DND-41 (cell line): ENCODE measurements around the gene CACNA2D1.
A peak's percentile ranks its signal among the peaks of the same experiment; 100 is the strongest.

ENCODE experiments used
- ATAC-seq: fragments of 200-7000 bp; cut with Tn5 transposase; 3 replicates; pipeline ENCODE4 v1.9.1; 2021; ENCODE audit warnings: low read depth; ENCODE audit not compliant: insufficient read depth
- DNase-seq: peaks from one replicate; pipeline ENCODE4 v3.0.0-alpha.2; 2020
- H2AFZ ChIP-seq: 2 replicates; pipeline ENCODE4 v1.6.0; 2012; ENCODE audit warnings: low read depth, low read length
- H3K27ac ChIP-seq: 2 replicates; pipeline ENCODE4 v1.5.1; 2012; ENCODE audit warnings: low read length, inconsistent platforms
- H3K27me3 ChIP-seq: fragments of 200-600 bp; sonication (generic); 2 replicates; pipeline ENCODE4 v1.6.0; 2012; ENCODE audit warnings: low read length, mild to moderate bottlenecking, inconsistent platforms; ENCODE audit not compliant: insufficient read depth, poor library complexity
- H3K36me3 ChIP-seq: 2 replicates; pipeline ENCODE4 v1.5.1; 2012; ENCODE audit warnings: low read length, inconsistent platforms; ENCODE audit not compliant: insufficient read depth
- H3K4me1 ChIP-seq: 2 replicates; pipeline ENCODE4 v1.5.1; 2012; ENCODE audit warnings: mild to moderate bottlenecking, low read length; ENCODE audit not compliant: insufficient read depth
- H3K4me2 ChIP-seq: 2 replicates; pipeline ENCODE4 v1.6.0; 2012; ENCODE audit warnings: mild to moderate bottlenecking, moderate library complexity, low read length, inconsistent platforms; ENCODE audit not compliant: insufficient read depth
- H3K4me3 ChIP-seq, 2 experiments: fragments of 200-600 bp in 1 of 2; shearing (Covaris generic) in 1 of 2; 2 replicates each; pipeline ENCODE4 v1.5.1; 2012 to 2016; ENCODE audit warnings: inconsistent platforms in 2 of 2, low read length in 2 of 2, mild to moderate bottlenecking in 2 of 2, low read depth in 1 of 2, moderate library complexity in 1 of 2
- H3K79me2 ChIP-seq: 2 replicates; pipeline ENCODE4 v1.6.0; 2012; ENCODE audit warnings: low read length, inconsistent platforms; ENCODE audit not compliant: insufficient read depth
- H3K9ac ChIP-seq: 2 replicates; pipeline ENCODE4 v1.6.0; 2012; ENCODE audit warnings: low read depth, mild to moderate bottlenecking, inconsistent platforms, low read length, moderate library complexity
- H3K9me3 ChIP-seq: 2 replicates; pipeline ENCODE4 v1.5.1; 2012; ENCODE audit warnings: low read length, moderate library complexity, mild to moderate bottlenecking, inconsistent platforms; ENCODE audit not compliant: insufficient read depth, severe bottlenecking
- H4K20me1 ChIP-seq: 2 replicates; pipeline ENCODE4 v1.6.0; 2012; ENCODE audit warnings: low read length; ENCODE audit not compliant: insufficient read depth
- CTCF ChIP-seq: IDR thresholded peaks from 2 replicates; pipeline ENCODE4 v1.5.1; 2012; ENCODE audit warnings: borderline replicate concordance, low read length, moderate library complexity, mild to moderate bottlenecking; ENCODE audit not compliant: poor library complexity, severe bottlenecking; ENCODE audit errors: extremely low read depth
- EZH2 ChIP-seq: IDR thresholded peaks from 3 replicates; pipeline ENCODE4 v1.6.1; 2012; ENCODE audit warnings: borderline replicate concordance, low read depth, mild to moderate bottlenecking, moderate library complexity, low read length, inconsistent platforms; ENCODE audit not compliant: severe bottlenecking

Gene CACNA2D1

GRCh38 chr7:81908220-81908619 lies 535.4 kb downstream of the CACNA2D1 start:
- Histone ChIP-seq H3K4me2 (no peak overlapping the region), H4K20me1 (no peaks in the 10 kb centered on the region), H3K36me3 (no peaks in the 10 kb centered on the region), H3K79me2 (no peaks in the 10 kb centered on the region), H2AFZ (no peak overlapping the region), H3K4me1 (no peaks in the 10 kb centered on the region), H3K4me3 (no peak overlapping the region), H3K27me3 (no peaks in the 10 kb centered on the region), H3K9ac (no peak overlapping the region), H3K9me3 (no peaks in the 10 kb centered on the region), H3K27ac (no peak overlapping the region)
- DNase-seq (no peak), ATAC-seq (no peak)
- TF ChIP-seq EZH2, result no peak
- TF ChIP-seq CTCF, result no peak

- ATAC-seq (0 out of 3 replicates have a peak, but pooled peaks have one; percentile 56), DNase-seq (no peak)
- H3K36me3 ChIP-seq, result no peaks in the 10 kb centered on the region
- H4K20me1 ChIP-seq, result no peaks in the 10 kb centered on the region
- H3K27me3 ChIP-seq, result no peaks in the 10 kb centered on the region
- TF ChIP-seq CTCF (no peak), EZH2 (no peak)
- no peak overlapping the region for H3K4me3 ChIP-seq
- H2AFZ ChIP-seq, result no peak overlapping the region
- no peaks in the 10 kb centered on the region for H3K4me1 ChIP-seq
- no peaks in the 10 kb centered on the region for H3K9me3 ChIP-seq
- no peak overlapping the region for H3K9ac ChIP-seq
- no peak overlapping the region for H3K27ac ChIP-seq
- no peaks in the 10 kb centered on the region for H3K79me2 ChIP-seq
- H3K4me2 ChIP-seq, result no peak overlapping the region
These were observed 540.5 kb downstream of the CACNA2D1 start for GRCh38 chr7:81903115-81903514.

- DNase-seq (no peak), ATAC-seq (no peak)
- H3K36me3 ChIP-seq, result no peaks in the 10 kb centered on the region
- no peak overlapping the region for H3K4me3 ChIP-seq
- H2AFZ ChIP-seq, result no peak overlapping the region
- H3K9ac ChIP-seq, result no peak overlapping the region
- no peak overlapping the region for H3K27ac ChIP-seq
- TF ChIP-seq CTCF, result no peak
- no peak for TF ChIP-seq EZH2
- no peaks in the 10 kb centered on the region for H3K79me2 ChIP-seq
- H3K9me3 ChIP-seq, result no peaks in the 10 kb centered on the region
- H4K20me1 ChIP-seq, result no peaks in the 10 kb centered on the region
- H3K4me2 ChIP-seq, result no peak overlapping the region
- no peaks in the 10 kb centered on the region for H3K4me1 ChIP-seq
- no peaks in the 10 kb centered on the region for H3K27me3 ChIP-seq
These were observed 541.0 kb downstream of the CACNA2D1 start for GRCh38 chr7:81902536-81902935.
